ENCODE results near the gene LGALS12.
"Not testable (repeated sequence)": the region's sequence is repeated elsewhere in the genome, so short reads cannot be mapped to it uniquely, and the experiment has no call there.

LGALS12 gene

GRCh38 chr11:63543711-63544110 lies 37.8 kb downstream of the LGALS12 start:
- no peak for DNase-seq (ENCODE audit: insufficient read length, low spot score)
- no peak for TF ChIP-seq CTCF (IDR thresholded peaks at IDR 0.05; ENCODE audit: insufficient read depth, missing control alignments)
- FAIRE-seq, result no peak

GRCh38 chr11:63547061-63547460 lies 41.2 kb downstream of the LGALS12 start:
- FAIRE-seq (no peak), DNase-seq (ENCODE audit: insufficient read length, low spot score) (no peak)
- TF ChIP-seq CTCF (IDR thresholded peaks at IDR 0.05; ENCODE audit: insufficient read depth, missing control alignments), result no peak

GRCh38 chr11:63548178-63548577 lies 42.3 kb downstream of the LGALS12 start:
- no peak for TF ChIP-seq CTCF (IDR thresholded peaks at IDR 0.05; ENCODE audit: insufficient read depth, missing control alignments)
- FAIRE-seq (no peak), DNase-seq (ENCODE audit: insufficient read length, low spot score) (no peak)

- FAIRE-seq, result no peak
- DNase-seq (ENCODE audit: insufficient read length, low spot score), result no peak
- no peak for TF ChIP-seq CTCF (IDR thresholded peaks at IDR 0.05; ENCODE audit: insufficient read depth, missing control alignments)
Measured at GRCh38 chr11:63549411-63549810, 43.5 kb downstream of the LGALS12 start.

GRCh38 chr11:63550156-63550700 lies 44.3 kb downstream of the LGALS12 start:
- DNase-seq (ENCODE audit: insufficient read length, low spot score); FAIRE-seq: not testable (repeated sequence)

GRCh38 chr11:63551091-63551888 lies 45.4 kb downstream of the LGALS12 start:
- DNase-seq (ENCODE audit: insufficient read length, low spot score) (no peak), FAIRE-seq (no peak)
- no peak for TF ChIP-seq CTCF (IDR thresholded peaks at IDR 0.05; ENCODE audit: insufficient read depth, missing control alignments)

GRCh38 chr11:63551889-63552266 lies 46.0 kb downstream of the LGALS12 start:
- DNase-seq (ENCODE audit: insufficient read length, low spot score), result no peak
- TF ChIP-seq CTCF (IDR thresholded peaks at IDR 0.05; ENCODE audit: insufficient read depth, missing control alignments), result no peak
- FAIRE-seq, result no peak

Measured in D721Med (cell line).